ENCODE data around the gene TAF1D.

TAF1D gene

DNA sequence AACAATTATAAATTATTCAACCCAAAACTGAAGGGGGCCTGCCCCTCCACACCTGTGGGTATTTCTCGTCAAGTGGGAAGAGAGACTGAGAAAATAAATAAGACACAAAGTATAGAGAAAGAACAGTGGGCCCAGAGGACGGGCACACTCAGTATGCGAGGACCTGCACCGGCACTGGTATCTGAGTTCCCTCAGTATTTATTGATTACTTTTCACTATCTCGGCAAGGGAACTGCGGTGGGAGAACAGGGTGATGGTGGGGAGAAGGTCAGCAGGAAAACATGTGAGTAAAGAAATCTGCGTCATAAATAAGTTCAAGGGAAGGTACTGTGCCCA lies 3.3 kb upstream of the TAF1D start:
- Histone ChIP-seq H4K20me1 (ENCODE audit: low read depth, low read length) (peaks cover 2% of the 10 kb centered on the region), H3K27ac (ENCODE audit: low read depth, low read length) (no peak overlapping the region), H3K9me2 (replicated peaks; ENCODE audit: insufficient read depth, low read length) (no peaks in the 10 kb centered on the region), H3K36me3 (ENCODE audit: low read length) (peaks cover 11% of the 10 kb centered on the region), H3K27me3 (ENCODE audit: low read length) (no peaks in the 10 kb centered on the region), H3F3A (ENCODE audit: insufficient read depth) (peaks cover 11% of the 10 kb centered on the region), H3K9me3 (ENCODE audit: insufficient read depth, low read length) (no peaks in the 10 kb centered on the region), H3K4me3 (ENCODE audit: insufficient read depth, low read length, poor library complexity, severe bottlenecking) (no peak overlapping the region), H3K79me2 (ENCODE audit: insufficient read depth, low read length) (peaks cover 40% of the 10 kb centered on the region), H3K4me2 (ENCODE audit: low read depth, low read length, poor library complexity, severe bottlenecking) (no peak overlapping the region), H2AFZ (ENCODE audit: low read depth, low read length, severe bottlenecking) (no peak overlapping the region), H3K9ac (ENCODE audit: low read length) (no peak overlapping the region)
- TF ChIP-seq EZH2phosphoT487 (conservative IDR thresholded peaks at IDR 0.05; ENCODE audit: low read length) = no peak
- TF ChIP-seq, protein P1, sequence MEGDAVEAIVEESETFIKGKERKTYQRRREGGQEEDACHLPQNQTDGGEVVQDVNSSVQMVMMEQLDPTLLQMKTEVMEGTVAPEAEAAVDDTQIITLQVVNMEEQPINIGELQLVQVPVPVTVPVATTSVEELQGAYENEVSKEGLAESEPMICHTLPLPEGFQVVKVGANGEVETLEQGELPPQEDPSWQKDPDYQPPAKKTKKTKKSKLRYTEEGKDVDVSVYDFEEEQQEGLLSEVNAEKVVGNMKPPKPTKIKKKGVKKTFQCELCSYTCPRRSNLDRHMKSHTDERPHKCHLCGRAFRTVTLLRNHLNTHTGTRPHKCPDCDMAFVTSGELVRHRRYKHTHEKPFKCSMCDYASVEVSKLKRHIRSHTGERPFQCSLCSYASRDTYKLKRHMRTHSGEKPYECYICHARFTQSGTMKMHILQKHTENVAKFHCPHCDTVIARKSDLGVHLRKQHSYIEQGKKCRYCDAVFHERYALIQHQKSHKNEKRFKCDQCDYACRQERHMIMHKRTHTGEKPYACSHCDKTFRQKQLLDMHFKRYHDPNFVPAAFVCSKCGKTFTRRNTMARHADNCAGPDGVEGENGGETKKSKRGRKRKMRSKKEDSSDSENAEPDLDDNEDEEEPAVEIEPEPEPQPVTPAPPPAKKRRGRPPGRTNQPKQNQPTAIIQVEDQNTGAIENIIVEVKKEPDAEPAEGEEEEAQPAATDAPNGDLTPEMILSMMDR (IDR thresholded peaks at IDR 0.05; ENCODE audit: insufficient read depth, low read length, poor library complexity, severe bottlenecking) = no peak

DNA sequence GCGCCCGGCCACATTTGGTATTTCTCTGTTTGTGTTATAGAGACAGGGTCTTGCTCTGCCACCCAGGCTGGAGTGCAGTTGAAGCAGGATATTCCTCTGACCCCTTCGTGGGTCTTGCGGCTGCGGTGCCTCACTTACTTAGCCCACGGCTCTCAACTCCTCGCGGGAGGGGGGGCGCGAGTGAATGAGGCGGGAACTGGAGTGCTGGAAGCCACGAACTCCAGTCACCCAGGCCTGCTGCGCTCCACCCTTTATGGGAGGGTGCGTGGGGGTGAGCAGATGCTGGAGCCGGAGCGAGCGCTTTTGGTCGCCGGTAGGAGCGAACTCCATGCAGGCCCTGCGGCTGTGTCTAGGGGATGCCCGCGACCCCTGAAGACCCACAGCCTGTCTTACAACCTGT lies 2.0 kb upstream of the TAF1D start:
- H3K4me2 ChIP-seq (ENCODE audit: low read depth, low read length, poor library complexity, severe bottlenecking) = no peak overlapping the region
- H3F3A ChIP-seq (ENCODE audit: insufficient read depth) = peaks cover 24% of the 10 kb centered on the region
- H4K20me1 ChIP-seq (ENCODE audit: low read depth, low read length) = peaks cover 16% of the 10 kb centered on the region
- H2AFZ ChIP-seq (ENCODE audit: low read depth, low read length, severe bottlenecking) = no peak overlapping the region
- H3K4me3 ChIP-seq (ENCODE audit: insufficient read depth, low read length, poor library complexity, severe bottlenecking) = no peak overlapping the region
- no peaks in the 10 kb centered on the region for H3K9me2 ChIP-seq (replicated peaks; ENCODE audit: insufficient read depth, low read length)
- H3K9me3 ChIP-seq (ENCODE audit: insufficient read depth, low read length) = no peaks in the 10 kb centered on the region
- no peak overlapping the region for H3K27ac ChIP-seq (ENCODE audit: low read depth, low read length)
- H3K9ac ChIP-seq (ENCODE audit: low read length) = no peak overlapping the region
- TF ChIP-seq, protein P1 (IDR thresholded peaks at IDR 0.05; ENCODE audit: insufficient read depth, low read length, poor library complexity, severe bottlenecking) = no peak
- no peak for TF ChIP-seq EZH2phosphoT487 (conservative IDR thresholded peaks at IDR 0.05; ENCODE audit: low read length)
- peaks cover 53% of the 10 kb centered on the region for H3K79me2 ChIP-seq (ENCODE audit: insufficient read depth, low read length)
- peaks cover 24% of the 10 kb centered on the region for H3K36me3 ChIP-seq (ENCODE audit: low read length)
- no peaks in the 10 kb centered on the region for H3K27me3 ChIP-seq (ENCODE audit: low read length)

DNA sequence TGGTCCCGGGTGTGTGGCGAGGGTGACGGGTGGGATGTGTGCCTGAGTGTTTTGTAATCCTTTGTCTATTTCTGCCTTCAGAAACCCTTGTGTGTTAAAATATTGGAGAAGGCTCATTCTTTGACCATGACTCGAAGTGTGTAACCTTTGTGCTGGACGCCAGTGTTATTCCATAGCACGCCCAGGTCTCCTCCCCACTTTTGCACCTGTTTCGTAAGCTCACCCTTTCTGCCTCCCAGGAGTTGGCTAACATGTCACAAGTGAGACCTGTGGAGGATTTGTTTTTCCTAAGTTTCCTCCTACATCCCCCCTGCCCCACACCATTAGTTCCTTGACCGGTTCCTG lies 559 bp upstream of the TAF1D start:
- no peaks in the 10 kb centered on the region for H3K27me3 ChIP-seq (ENCODE audit: low read length)
- H3K79me2 ChIP-seq (ENCODE audit: insufficient read depth, low read length) = peaks cover 67% of the 10 kb centered on the region
- peak overlapping the region; percentile 96 for H2AFZ ChIP-seq (ENCODE audit: low read depth, low read length, severe bottlenecking)
- peaks cover 30% of the 10 kb centered on the region for H4K20me1 ChIP-seq (ENCODE audit: low read depth, low read length)
- H3K9ac ChIP-seq (ENCODE audit: low read length) = peak overlapping the region; percentile 100
- no peaks in the 10 kb centered on the region for H3K9me3 ChIP-seq (ENCODE audit: insufficient read depth, low read length)
- TF ChIP-seq EZH2phosphoT487 (conservative IDR thresholded peaks at IDR 0.05; ENCODE audit: low read length) = no peak
- TF ChIP-seq, protein P1 (IDR thresholded peaks at IDR 0.05; ENCODE audit: insufficient read depth, low read length, poor library complexity, severe bottlenecking) = no peak
- H3F3A ChIP-seq (ENCODE audit: insufficient read depth) = peaks cover 39% of the 10 kb centered on the region
- H3K27ac ChIP-seq (ENCODE audit: low read depth, low read length) = peak overlapping the region; percentile 88
- H3K9me2 ChIP-seq (replicated peaks; ENCODE audit: insufficient read depth, low read length) = no peaks in the 10 kb centered on the region
- H3K4me3 ChIP-seq (ENCODE audit: insufficient read depth, low read length, poor library complexity, severe bottlenecking) = peak overlapping the region; percentile 98
- H3K4me2 ChIP-seq (ENCODE audit: low read depth, low read length, poor library complexity, severe bottlenecking) = peak overlapping the region; percentile 79
- H3K36me3 ChIP-seq (ENCODE audit: low read length) = peaks cover 38% of the 10 kb centered on the region

DNA sequence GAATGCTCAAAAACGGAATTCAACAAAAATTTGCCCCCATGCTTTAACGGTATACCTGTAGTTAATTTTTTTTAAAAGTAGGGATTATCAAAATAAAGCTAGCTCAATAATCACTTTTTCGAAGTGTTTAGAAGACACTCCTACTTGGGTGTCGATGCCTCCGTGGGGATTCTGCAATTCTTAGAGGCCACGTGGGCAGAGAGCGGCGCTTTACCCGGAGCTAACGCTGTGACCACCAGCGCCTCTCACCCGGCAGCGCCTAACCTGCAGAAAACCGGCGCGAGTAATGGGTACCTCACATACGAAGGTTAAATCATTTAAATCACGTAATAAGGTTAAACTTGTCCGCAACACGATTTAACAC lies 583 bp downstream of the TAF1D start:
- H2AFZ ChIP-seq (ENCODE audit: low read depth, low read length, severe bottlenecking) = no peak overlapping the region
- H3K9ac ChIP-seq (ENCODE audit: low read length) = peak overlapping the region; percentile 100
- no peak for TF ChIP-seq EZH2phosphoT487 (conservative IDR thresholded peaks at IDR 0.05; ENCODE audit: low read length)
- TF ChIP-seq, protein P1 (IDR thresholded peaks at IDR 0.05; ENCODE audit: insufficient read depth, low read length, poor library complexity, severe bottlenecking) = no peak
- peak overlapping the region; percentile 98 for H3K4me3 ChIP-seq (ENCODE audit: insufficient read depth, low read length, poor library complexity, severe bottlenecking)
- peaks cover 50% of the 10 kb centered on the region for H3K36me3 ChIP-seq (ENCODE audit: low read length)
- H4K20me1 ChIP-seq (ENCODE audit: low read depth, low read length) = peaks cover 42% of the 10 kb centered on the region
- peaks cover 79% of the 10 kb centered on the region for H3K79me2 ChIP-seq (ENCODE audit: insufficient read depth, low read length)
- H3K9me2 ChIP-seq (replicated peaks; ENCODE audit: insufficient read depth, low read length) = no peaks in the 10 kb centered on the region
- H3K4me2 ChIP-seq (ENCODE audit: low read depth, low read length, poor library complexity, severe bottlenecking) = peak overlapping the region; percentile 97
- H3K27me3 ChIP-seq (ENCODE audit: low read length) = no peaks in the 10 kb centered on the region
- no peaks in the 10 kb centered on the region for H3K9me3 ChIP-seq (ENCODE audit: insufficient read depth, low read length)
- peaks cover 50% of the 10 kb centered on the region for H3F3A ChIP-seq (ENCODE audit: insufficient read depth)
- H3K27ac ChIP-seq (ENCODE audit: low read depth, low read length) = peak overlapping the region; percentile 88
